ENCODE results near the gene C5orf46.
"Not testable (repeated sequence)": the region's sequence is repeated elsewhere in the genome, so short reads cannot be mapped to it uniquely, and the experiment has no call there.

DNA sequence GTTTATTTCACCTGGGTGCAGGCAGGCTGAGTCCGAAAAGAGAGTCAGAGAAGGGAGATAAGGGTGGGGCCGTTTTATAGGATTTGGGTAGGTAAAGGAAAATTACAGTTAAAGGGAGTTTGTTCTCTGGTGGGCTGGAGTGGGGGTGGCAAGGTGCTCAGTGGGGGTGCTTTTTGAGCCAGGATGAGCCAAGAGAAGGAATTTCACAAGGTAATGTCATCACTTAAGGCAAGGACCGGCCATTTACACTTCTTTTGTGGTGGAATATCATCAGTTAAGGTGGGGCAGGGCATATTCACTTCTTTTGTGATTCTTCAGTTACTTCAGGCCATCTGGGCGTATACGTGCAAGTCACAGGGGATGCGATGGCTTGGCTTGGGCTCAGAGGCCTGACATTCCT lies 36.4 kb downstream of the C5orf46 start:
- TF ChIP-seq, protein P1, sequence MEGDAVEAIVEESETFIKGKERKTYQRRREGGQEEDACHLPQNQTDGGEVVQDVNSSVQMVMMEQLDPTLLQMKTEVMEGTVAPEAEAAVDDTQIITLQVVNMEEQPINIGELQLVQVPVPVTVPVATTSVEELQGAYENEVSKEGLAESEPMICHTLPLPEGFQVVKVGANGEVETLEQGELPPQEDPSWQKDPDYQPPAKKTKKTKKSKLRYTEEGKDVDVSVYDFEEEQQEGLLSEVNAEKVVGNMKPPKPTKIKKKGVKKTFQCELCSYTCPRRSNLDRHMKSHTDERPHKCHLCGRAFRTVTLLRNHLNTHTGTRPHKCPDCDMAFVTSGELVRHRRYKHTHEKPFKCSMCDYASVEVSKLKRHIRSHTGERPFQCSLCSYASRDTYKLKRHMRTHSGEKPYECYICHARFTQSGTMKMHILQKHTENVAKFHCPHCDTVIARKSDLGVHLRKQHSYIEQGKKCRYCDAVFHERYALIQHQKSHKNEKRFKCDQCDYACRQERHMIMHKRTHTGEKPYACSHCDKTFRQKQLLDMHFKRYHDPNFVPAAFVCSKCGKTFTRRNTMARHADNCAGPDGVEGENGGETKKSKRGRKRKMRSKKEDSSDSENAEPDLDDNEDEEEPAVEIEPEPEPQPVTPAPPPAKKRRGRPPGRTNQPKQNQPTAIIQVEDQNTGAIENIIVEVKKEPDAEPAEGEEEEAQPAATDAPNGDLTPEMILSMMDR (IDR thresholded peaks at IDR 0.05 in 8 of 11, conservative IDR thresholded peaks at IDR 0.05 in 3 of 11): not testable (repeated sequence)
- TF ChIP-seq POLR2A, POLR2AphosphoS5 (IDR thresholded peaks at IDR 0.05): not testable (repeated sequence)

All from spleen (tissue), 7 donors.